Astrocyte of the spinal cord (primary cell): ENCODE results near the gene KIRREL2.

ENCODE experiments used
- DNase-seq: peaks from one replicate; pipeline ENCODE4 v3.0.0; 2011; ENCODE audit warnings: low read depth, low spot score
- H3K4me3 ChIP-seq: 2 replicates; pipeline ENCODE4 v1.5.1; 2011; ENCODE audit warnings: low read depth, mild to moderate bottlenecking, low read length, moderate library complexity
- in situ Hi-C: cut with HindIII; loops from 2 replicates; pipeline ENCODE4 v1.10.0; 2017; ENCODE audit warnings: low sequenced_read_pairs
- TF ChIP-seq, protein P1 (sequence below): IDR thresholded peaks from 2 replicates; pipeline ENCODE4 v1.5.1; 2012; ENCODE audit warnings: low read depth, mild to moderate bottlenecking, low read length, inconsistent platforms

KIRREL2 gene

DNA sequence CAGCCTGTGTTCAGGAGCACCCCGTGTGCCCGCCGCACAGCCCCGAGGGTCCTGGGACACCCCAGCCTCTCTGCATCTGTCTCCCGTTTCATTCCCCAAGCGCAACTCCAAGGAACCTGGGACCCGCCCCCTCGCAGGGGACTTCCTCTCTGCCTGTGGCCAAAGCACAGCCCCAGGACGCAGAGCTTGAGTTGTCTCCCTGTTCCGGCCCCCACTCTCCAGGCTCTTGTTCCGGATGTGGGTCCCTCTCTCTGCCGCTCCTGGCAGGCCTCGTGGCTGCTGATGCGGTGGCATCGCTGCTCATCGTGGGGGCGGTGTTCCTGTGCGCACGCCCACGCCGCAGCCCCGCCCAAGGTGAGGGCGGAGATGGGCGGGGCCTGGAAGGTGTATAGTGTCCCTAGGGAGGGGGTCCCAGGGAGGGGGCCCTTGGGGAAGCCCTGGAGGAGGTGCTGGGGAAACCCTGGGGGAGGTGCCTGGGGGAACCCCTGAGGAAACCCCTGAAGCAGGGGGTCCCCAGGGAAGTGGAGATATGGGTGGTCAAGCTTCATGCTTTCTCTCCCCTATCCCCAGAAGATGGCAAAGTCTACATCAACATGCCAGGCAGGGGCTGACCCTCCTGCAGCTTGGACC is 47.0 kb downstream of the KIRREL2 start:
- H3K4me3 ChIP-seq, result peak overlapping the region; percentile 24
- peak; percentile 57 for DNase-seq
- TF ChIP-seq, protein P1, sequence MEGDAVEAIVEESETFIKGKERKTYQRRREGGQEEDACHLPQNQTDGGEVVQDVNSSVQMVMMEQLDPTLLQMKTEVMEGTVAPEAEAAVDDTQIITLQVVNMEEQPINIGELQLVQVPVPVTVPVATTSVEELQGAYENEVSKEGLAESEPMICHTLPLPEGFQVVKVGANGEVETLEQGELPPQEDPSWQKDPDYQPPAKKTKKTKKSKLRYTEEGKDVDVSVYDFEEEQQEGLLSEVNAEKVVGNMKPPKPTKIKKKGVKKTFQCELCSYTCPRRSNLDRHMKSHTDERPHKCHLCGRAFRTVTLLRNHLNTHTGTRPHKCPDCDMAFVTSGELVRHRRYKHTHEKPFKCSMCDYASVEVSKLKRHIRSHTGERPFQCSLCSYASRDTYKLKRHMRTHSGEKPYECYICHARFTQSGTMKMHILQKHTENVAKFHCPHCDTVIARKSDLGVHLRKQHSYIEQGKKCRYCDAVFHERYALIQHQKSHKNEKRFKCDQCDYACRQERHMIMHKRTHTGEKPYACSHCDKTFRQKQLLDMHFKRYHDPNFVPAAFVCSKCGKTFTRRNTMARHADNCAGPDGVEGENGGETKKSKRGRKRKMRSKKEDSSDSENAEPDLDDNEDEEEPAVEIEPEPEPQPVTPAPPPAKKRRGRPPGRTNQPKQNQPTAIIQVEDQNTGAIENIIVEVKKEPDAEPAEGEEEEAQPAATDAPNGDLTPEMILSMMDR, result no peak
- in situ Hi-C loops, result no loop called here

DNA sequence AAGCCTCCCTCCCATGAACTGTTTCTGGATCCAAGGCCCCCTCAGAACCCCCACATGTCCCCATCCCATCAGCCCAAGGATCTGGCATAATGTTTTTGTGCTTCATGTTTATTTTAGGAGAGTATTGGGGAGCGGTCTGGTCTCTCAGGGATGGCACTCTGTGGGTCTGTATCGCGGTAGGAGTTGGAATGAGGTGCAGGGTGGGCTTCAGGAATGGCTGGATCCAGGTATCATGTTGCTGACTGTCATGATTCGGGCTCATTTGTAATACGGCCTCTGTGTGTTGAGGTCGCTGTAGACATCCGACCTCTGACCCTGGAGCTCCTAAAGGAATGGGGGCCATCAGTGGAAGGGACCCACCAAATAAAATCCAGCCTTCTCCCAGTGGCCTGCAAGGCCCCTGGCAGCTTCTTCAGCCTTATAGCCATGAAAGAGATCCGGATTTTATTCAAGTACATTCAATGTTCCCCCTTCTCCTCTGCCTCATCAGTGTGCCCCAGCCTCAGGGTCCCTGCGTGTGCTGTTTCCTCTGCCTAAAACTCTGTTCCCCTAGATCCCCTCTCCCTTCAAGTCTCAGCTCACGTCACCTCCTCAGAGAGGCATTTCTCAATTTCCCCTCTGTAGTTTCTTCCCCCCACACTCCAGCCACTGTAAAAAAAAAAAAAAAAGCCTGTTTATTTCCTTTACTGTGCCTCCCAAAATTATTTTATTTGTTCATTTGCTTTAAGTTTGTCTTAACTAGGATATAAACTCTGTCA is 47.8 kb downstream of the KIRREL2 start:
- H3K4me3 ChIP-seq, result no peak overlapping the region
- TF ChIP-seq, protein P1, result no peak
- in situ Hi-C loops, result no loop called here
- no peak for DNase-seq

DNA sequence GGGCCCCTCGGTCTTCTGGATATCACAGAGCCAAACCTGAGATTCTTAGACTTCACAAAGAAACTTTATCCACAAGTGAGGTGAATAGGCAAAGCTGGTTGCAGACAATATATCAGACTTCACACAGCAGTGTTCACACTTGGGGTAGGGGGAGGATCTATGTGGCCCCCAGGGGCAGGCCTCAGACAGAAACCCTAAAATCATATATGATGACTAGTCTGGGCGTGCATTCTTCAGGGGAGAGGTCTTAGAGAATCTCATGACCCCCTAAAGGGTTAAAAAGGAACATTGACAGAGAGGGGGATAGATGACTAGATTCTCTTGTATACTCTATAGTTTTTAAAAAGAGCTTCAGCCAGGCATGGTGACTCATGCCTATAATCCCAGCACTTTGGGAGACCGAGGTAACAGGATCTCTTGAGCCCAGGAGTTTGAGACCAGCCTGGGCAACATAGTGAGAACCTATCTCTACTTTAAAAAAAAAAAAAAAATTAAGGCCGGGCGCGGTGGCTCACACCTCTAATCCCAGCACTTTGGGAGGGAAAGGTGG is 48.5 kb downstream of the KIRREL2 start:
- no peak overlapping the region for H3K4me3 ChIP-seq
- TF ChIP-seq, protein P1, result no peak
- in situ Hi-C loops, result no loop called here

DNA sequence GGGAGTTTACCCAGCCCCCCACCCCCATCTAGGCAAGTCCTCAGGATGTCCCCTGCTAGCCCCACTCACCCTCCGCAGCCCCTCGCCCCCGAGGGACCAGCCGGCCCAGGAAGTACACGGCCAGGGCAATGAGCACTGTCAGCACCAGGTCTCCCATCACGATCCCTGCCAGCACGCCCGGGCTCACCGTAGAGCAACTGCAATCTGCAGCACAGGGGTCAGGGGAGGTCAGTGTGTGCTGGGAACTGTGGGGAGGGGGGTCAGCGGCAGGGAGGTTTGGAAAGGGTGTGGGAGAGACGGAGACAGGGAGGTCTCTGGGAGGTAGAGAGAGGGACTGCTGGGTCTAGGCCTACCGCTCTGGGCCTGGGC is 50.6 kb downstream of the KIRREL2 start:
- no peak for DNase-seq
- in situ Hi-C loops, result no loop called here
- TF ChIP-seq, protein P1, result no peak
- no peak overlapping the region for H3K4me3 ChIP-seq

More for the DNA sequence above, 48.5 kb downstream of the KIRREL2 start:
- DNase-seq, result no peak

DNA sequence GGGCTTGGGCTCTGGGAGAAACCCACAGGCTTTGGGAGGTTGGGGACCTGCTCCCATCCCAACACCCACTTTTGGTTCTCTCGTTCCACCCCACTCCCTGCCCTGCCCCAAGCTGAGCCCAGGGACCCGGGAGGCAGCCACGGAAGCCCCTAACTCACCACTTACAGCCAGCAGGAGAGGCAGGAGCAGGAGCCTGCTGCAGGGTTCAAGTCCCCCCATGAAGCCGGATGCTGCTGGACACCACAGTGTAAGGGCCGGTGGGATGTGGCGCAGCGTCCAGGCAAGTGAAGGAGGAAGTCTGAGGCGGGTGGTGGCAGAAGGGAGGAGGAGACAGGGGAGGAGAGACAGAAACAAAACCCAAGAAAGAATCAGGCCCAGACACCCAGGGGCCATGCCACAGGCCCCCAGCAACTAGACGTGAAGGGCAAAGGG is 51.3 kb downstream of the KIRREL2 start, which contains the start of gene TYROBP:
TSS of gene TYROBP (minus strand) at position 286 of the 432 bp plus-strand sequence. CDS start at position 219, 67 bp downstream.
- H3K4me3 ChIP-seq, result no peak within 1 kb of the TSS
- in situ Hi-C loops, result no loop called here
- no peak for DNase-seq
- TF ChIP-seq, protein P1, result no peak

DNA sequence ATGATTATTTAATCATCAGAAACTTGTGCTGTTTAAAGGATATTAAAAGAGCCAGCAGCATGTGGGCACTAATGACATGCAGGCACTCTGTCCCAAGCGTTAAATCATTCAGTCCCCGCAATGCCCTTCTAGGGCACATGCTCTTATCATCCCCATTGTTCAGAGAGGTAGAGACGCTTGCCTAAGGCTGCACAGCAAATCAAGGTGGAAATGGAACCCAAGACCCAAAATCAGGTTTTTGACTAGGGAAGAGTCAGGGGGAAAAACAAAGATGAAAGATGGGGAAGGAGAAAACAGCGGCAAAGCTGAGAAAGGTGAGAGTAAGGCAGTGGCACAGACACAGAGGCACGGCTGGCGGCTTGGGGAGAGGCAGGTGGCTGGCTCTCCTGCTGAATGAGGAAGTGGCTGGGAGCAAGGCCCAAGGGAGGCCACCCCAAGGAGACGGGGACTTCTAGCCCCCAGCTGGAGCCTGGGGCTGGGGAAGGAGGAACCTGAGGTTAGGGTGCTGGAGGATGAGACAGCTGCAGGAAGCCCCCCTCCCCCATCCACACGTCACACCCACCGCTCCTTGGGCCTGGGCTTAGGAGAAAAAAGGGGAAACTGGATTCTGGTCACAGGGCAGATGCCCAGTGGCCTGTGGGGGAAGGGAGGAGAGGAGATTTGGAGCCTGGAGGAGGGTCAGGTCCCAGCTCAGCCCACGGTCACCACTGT is 52.4 kb downstream of the KIRREL2 start:
- in situ Hi-C loops, result no loop called here
- no peak for DNase-seq
- TF ChIP-seq, protein P1, result no peak
- H3K4me3 ChIP-seq, result no peak overlapping the region
